Left renal cortex interstitium (tissue), 4 donors: Measurements from ENCODE around the gene KRTAP10-6. TPM values are rescaled to one million over a fixed set of nuclear protein-coding genes. Genes with fewer than 3 reads are reported as not detected.
"Not testable (repeated sequence)": the region's sequence is repeated elsewhere in the genome, so short reads cannot be mapped to it uniquely, and the experiment has no call there.

ENCODE experiments used
- DNase-seq, 4 donors: peaks; one replicate each; pipeline ENCODE4 v3.0.0-alpha.2; 2013; ENCODE audit warnings: low read depth in 4 of 4, low spot score in 2 of 4, missing footprints in 1 of 4
- polyA plus RNA-seq, 4 donors: library from polyadenylated mRNA; unstranded; fragments of 120-200 nt; gene quantifications; one replicate each; pipeline ENCODE4 v1.2.1, GENCODE V29; 2013; ENCODE audit not compliant: insufficient read length in 4 of 4

KRTAP10-6 gene, protein sequence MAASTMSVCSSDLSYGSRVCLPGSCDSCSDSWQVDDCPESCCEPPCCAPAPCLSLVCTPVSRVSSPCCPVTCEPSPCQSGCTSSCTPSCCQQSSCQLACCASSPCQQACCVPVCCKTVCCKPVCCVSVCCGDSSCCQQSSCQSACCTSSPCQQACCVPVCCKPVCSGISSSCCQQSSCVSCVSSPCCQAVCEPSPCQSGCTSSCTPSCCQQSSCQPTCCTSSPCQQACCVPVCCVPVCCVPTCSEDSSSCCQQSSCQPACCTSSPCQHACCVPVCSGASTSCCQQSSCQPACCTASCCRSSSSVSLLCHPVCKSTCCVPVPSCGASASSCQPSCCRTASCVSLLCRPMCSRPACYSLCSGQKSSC
- not detected for polyA plus RNA-seq

- DNase-seq: no peak
These were observed at the start of gene KRTAP10-6 for GRCh38 chr21:44592446-44593311. KRTAP10-6 (minus strand) TSS chr21:44592505; CDS start chr21:44592484, 21 bp downstream.

DNA sequence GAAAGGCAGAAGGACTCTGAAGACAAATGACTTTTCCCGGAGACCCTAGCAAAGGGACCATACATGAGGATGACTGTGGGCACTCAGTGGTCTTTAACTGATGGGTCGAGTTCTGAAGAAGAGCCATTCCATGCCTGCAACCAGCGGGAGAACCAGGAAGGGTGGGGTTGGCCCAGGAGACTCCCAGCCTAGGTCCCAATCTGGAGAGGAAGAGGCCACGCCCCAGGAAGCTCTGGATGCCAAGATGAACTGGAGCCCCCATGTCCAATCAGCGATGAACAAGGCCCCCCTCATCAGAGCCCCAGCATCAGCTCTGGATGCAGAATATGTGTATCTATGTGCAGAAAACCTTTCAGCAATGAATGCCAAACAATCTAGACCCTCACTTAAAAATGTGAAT, 48.5 kb upstream of the KRTAP10-6 start:
- DNase-seq: no peak

GRCh38 chr21:44639331-44639655, 47.0 kb upstream of the KRTAP10-6 start:
- DNase-seq: no peak

- not testable (repeated sequence) for DNase-seq
These were observed 46.4 kb upstream of the KRTAP10-6 start for GRCh38 chr21:44638506-44639330.

DNA sequence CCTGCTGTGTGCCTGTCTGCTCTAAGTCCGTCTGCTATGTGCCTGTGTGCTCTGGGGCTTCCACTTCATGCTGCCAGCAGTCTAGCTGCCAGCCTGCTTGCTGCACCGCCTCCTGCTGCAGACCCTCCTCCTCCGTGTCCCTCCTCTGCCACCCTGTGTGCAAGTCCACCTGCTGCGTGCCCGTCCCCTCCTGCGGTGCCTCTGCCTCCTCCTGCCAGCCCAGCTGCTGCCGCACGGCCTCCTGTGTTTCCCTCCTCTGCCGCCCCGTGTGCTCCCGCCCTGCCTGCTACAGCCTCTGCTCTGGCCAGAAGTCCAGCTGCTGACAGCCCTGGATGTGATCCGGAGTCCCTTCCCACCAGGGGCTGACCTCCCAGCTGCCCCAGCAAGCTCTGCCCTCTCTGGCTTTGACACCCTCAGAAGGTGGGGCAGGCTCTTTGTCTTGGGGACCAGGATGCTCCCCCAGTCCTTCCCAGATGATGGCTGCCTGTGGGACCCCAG, 45.6 kb upstream of the KRTAP10-6 start:
- not testable (repeated sequence) for DNase-seq

- no peak for DNase-seq
These were observed 44.9 kb upstream of the KRTAP10-6 start, which contains the start of gene KRTAP10-10 for GRCh38 chr21:44637018-44637850. KRTAP10-10 (plus strand) TSS chr21:44637356; CDS start chr21:44637418, 62 bp downstream.

- no peak for DNase-seq
These were observed 44.1 kb upstream of the KRTAP10-6 start for GRCh38 chr21:44636209-44637017.

DNA sequence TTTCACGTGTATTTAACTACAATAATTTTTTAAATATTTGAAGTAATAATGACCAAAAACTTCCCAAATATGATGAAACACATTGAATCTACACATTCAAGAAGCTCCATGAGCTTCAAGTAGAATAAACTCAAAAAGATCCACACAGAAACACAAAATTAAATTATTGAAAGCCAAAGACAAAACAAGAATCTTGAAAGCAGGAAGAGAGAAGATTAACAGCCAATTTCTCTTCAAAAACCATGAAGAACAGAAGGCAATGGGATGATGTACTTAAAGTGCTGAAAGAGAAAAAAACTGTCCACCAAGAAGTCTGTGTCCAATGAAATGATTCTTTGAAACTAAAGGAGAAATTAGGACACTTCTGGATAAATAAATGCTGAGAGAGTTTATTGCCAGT, 39.8 kb upstream of the KRTAP10-6 start:
- no peak for DNase-seq

- no peak for DNase-seq
These were observed 38.1 kb upstream of the KRTAP10-6 start for GRCh38 chr21:44630440-44630839.

GRCh38 chr21:44628707-44629391, 36.5 kb upstream of the KRTAP10-6 start:
- DNase-seq: no peak

- DNase-seq: not testable (repeated sequence)
These were observed 35.5 kb upstream of the KRTAP10-6 start for GRCh38 chr21:44627831-44628233.

DNA sequence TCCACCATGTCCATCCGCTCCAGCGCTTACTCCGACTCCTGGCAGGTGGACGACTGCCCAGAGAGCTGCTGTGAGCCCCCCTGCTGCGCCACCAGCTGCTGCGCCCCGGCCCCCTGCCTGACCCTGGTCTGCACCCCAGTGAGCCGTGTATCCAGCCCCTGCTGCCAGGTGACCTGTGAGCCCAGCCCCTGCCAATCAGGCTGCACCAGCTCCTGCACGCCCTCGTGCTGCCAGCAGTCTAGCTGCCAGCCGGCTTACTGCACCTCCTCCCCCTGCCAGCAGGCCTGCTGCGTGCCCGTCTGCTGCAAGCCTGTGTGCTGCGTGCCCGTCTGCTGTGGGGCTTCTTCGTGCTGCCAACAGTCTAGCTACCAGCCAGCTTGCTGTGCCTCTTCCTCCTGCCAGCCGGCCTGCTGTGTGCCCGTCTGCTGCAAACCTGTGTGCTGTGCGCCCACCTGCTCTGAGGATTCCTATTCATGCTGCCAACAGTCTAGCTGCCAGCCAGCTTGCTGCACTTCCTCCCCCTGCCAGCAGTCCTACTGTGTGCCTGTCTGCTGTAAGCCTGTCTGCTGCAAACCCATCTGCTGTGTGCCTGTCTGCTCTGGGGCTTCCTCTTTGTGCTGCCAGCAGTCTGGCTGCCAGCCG, 35.0 kb upstream of the KRTAP10-6 start:
- DNase-seq: not testable (repeated sequence)

DNA sequence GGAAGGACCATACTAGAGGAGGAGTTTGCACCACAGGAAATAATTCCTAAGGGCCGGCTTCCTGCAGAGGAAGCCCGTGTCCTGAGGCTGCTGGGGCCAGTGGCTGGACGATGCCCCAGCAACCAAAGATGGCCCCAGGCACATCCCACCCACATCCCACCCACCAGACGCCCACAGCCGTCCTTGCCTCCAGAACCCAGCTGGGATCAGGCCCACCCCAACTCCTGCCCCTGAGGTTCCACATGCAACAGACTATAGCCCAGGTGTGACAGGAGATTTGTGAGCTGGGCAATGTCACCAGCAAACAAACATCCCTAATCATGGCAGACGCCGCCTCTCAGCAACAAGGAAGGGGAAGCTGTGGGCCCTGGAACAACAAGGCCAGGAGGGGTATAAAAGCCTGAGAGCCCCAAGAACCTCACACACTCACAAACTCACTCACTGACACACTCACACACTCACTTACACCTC, 34.4 kb upstream of the KRTAP10-6 start, which contains the start of gene KRTAP10-9:
Gene KRTAP10-9, plus strand, starts transcription at position 421 of the 471 bp plus-strand sequence. CDS start 79 bp downstream, outside the sequence.
- DNase-seq: no peak

GRCh38 chr21:44626262-44626661, 34.0 kb upstream of the KRTAP10-6 start:
- no peak for DNase-seq

- DNase-seq: no peak
These were observed 33.5 kb upstream of the KRTAP10-6 start for GRCh38 chr21:44625756-44626155.

GRCh38 chr21:44623575-44623974, 31.3 kb upstream of the KRTAP10-6 start:
- no peak for DNase-seq

GRCh38 chr21:44619886-44620285, 27.6 kb upstream of the KRTAP10-6 start:
- DNase-seq: no peak
